Rectal smooth muscle tissue (tissue), 1 donor: ENCODE measurements around the gene MARS1.

Experiments used
- H3K27ac ChIP-seq: one replicate; pipeline ENCODE4 v1.7.0; 2013; ENCODE audit warnings: low read depth, low read length, inconsistent platforms
- H3K27me3 ChIP-seq: one replicate; pipeline ENCODE4 v1.7.0; 2013; ENCODE audit warnings: low read length; ENCODE audit not compliant: control insufficient read depth, insufficient read depth
- H3K36me3 ChIP-seq: one replicate; pipeline ENCODE4 v1.7.0; 2013; ENCODE audit warnings: low read length; ENCODE audit not compliant: control insufficient read depth, insufficient read depth
- H3K4me1 ChIP-seq: one replicate; pipeline ENCODE4 v1.7.0; 2013; ENCODE audit warnings: low read length; ENCODE audit not compliant: control insufficient read depth, insufficient read depth
- H3K4me3 ChIP-seq: one replicate; pipeline ENCODE4 v1.7.0; 2013; ENCODE audit warnings: low read length
- H3K9ac ChIP-seq: one replicate; pipeline ENCODE4 v1.7.0; 2013; ENCODE audit warnings: low read length

Gene MARS1

GRCh38 chr12:57452181-57452936 is 35.5 kb upstream of the MARS1 start:
- no peaks in the 10 kb centered on the region for H3K36me3 ChIP-seq
- H3K27ac ChIP-seq: peak overlapping the region; percentile 44
- H3K9ac ChIP-seq: no peak overlapping the region
- no peaks in the 10 kb centered on the region for H3K4me1 ChIP-seq
- H3K4me3 ChIP-seq: no peak overlapping the region
- no peaks in the 10 kb centered on the region for H3K27me3 ChIP-seq

GRCh38 chr12:57452937-57453509 is 34.8 kb upstream of the MARS1 start:
- Histone ChIP-seq H3K27ac (no peak overlapping the region), H3K9ac (no peak overlapping the region), H3K4me1 (no peaks in the 10 kb centered on the region)

GRCh38 chr12:57454213-57454565 is 33.7 kb upstream of the MARS1 start:
- H3K27me3 ChIP-seq: no peaks in the 10 kb centered on the region
- H3K36me3 ChIP-seq: no peaks in the 10 kb centered on the region
- no peak overlapping the region for H3K27ac ChIP-seq
- peaks cover 4% of the 10 kb centered on the region for H3K4me1 ChIP-seq
- H3K9ac ChIP-seq: no peak overlapping the region
- H3K4me3 ChIP-seq: no peak overlapping the region

More at GRCh38 chr12:57452937-57453509, 34.8 kb upstream of the MARS1 start:
- Histone ChIP-seq H3K36me3 (no peaks in the 10 kb centered on the region), H3K4me3 (no peak overlapping the region), H3K27me3 (no peaks in the 10 kb centered on the region)

GRCh38 chr12:57454566-57455373 is 33.1 kb upstream of the MARS1 start, which contains the start of gene INHBE:
TSS of gene INHBE (plus strand) at chr12:57455307. CDS start at chr12:57455537, 230 bp downstream.
- Histone ChIP-seq H3K9ac (no peak within 1 kb of the TSS), H3K4me3 (no peak within 1 kb of the TSS), H3K27ac (no peak within 1 kb of the TSS), H3K36me3 (no peaks in the 10 kb centered on the region), H3K4me1 (peaks cover 4% of the 10 kb centered on the region), H3K27me3 (no peaks in the 10 kb centered on the region)

- no peak overlapping the region for H3K27ac ChIP-seq
- peaks cover under 1% of the 10 kb centered on the region for H3K27me3 ChIP-seq
- no peak overlapping the region for H3K9ac ChIP-seq
- peaks cover 4% of the 10 kb centered on the region for H3K4me1 ChIP-seq
- H3K36me3 ChIP-seq: no peaks in the 10 kb centered on the region
- no peak overlapping the region for H3K4me3 ChIP-seq
These were observed 32.3 kb upstream of the MARS1 start for GRCh38 chr12:57455374-57456144.

GRCh38 chr12:57456145-57456700 is 31.6 kb upstream of the MARS1 start:
- peaks cover 6% of the 10 kb centered on the region for H3K4me1 ChIP-seq
- no peak overlapping the region for H3K4me3 ChIP-seq
- no peak overlapping the region for H3K9ac ChIP-seq
- no peaks in the 10 kb centered on the region for H3K36me3 ChIP-seq
- H3K27ac ChIP-seq: no peak overlapping the region
- H3K27me3 ChIP-seq: peaks cover 5% of the 10 kb centered on the region

- Histone ChIP-seq H3K27me3 (peaks cover 5% of the 10 kb centered on the region), H3K9ac (no peak overlapping the region), H3K27ac (no peak overlapping the region), H3K4me3 (no peak overlapping the region), H3K4me1 (peaks cover 9% of the 10 kb centered on the region), H3K36me3 (no peaks in the 10 kb centered on the region)
These were observed 31.0 kb upstream of the MARS1 start for GRCh38 chr12:57456737-57457490.

GRCh38 chr12:57458665-57459054 is 29.2 kb upstream of the MARS1 start:
- peaks cover 5% of the 10 kb centered on the region for H3K27me3 ChIP-seq
- H3K9ac ChIP-seq: peak overlapping the region; percentile 42
- H3K36me3 ChIP-seq: no peaks in the 10 kb centered on the region
- H3K4me3 ChIP-seq: peak overlapping the region; percentile 69
- H3K27ac ChIP-seq: peak overlapping the region; percentile 7
- peaks cover 13% of the 10 kb centered on the region for H3K4me1 ChIP-seq

- H3K9ac ChIP-seq: peak overlapping the region; percentile 42
- H3K27ac ChIP-seq: peak overlapping the region; percentile 7
- H3K4me1 ChIP-seq: peaks cover 13% of the 10 kb centered on the region
- H3K36me3 ChIP-seq: no peaks in the 10 kb centered on the region
- H3K4me3 ChIP-seq: peak overlapping the region; percentile 69
- H3K27me3 ChIP-seq: peaks cover 5% of the 10 kb centered on the region
These were observed 28.7 kb upstream of the MARS1 start for GRCh38 chr12:57459055-57459749.

- peak within 1 kb of the TSS; percentile 27 for H3K27ac ChIP-seq
- peaks cover 5% of the 10 kb centered on the region for H3K27me3 ChIP-seq
- peaks cover 13% of the 10 kb centered on the region for H3K4me1 ChIP-seq
- peak within 1 kb of the TSS; percentile 69 for H3K4me3 ChIP-seq
- peak within 1 kb of the TSS; percentile 42 for H3K9ac ChIP-seq
- H3K36me3 ChIP-seq: no peaks in the 10 kb centered on the region
These were observed 28.0 kb upstream of the MARS1 start, which contains the start of gene GLI1 for GRCh38 chr12:57459750-57460467. TSS of gene GLI1 (plus strand) at chr12:57459785. CDS start at chr12:57463692, 3,907 bp downstream.
